A375 (cell line): ENCODE results near the gene CCDC124. TPM values are rescaled to one million over a fixed set of nuclear protein-coding genes. Genes with fewer than 3 reads are reported as not detected.

ENCODE experiments used
- small RNA-seq: library from RNA; depleted of rRNA; stranded (forward); fragments of <200 nt; gene quantifications from one replicate; pipeline ENCODE3, GENCODE V24; 2014
- total RNA-seq: library from RNA; depleted of rRNA; stranded (reverse); fragments of >200 nt; shearing (Covaris generic); gene quantifications from 2 replicates; pipeline ENCODE4 v1.2.3, GENCODE V29; 2014; rRNA removed

Gene CCDC124, protein sequence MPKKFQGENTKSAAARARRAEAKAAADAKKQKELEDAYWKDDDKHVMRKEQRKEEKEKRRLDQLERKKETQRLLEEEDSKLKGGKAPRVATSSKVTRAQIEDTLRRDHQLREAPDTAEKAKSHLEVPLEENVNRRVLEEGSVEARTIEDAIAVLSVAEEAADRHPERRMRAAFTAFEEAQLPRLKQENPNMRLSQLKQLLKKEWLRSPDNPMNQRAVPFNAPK
- 109 and 144 TPM in 2 replicates for total RNA-seq

DNA sequence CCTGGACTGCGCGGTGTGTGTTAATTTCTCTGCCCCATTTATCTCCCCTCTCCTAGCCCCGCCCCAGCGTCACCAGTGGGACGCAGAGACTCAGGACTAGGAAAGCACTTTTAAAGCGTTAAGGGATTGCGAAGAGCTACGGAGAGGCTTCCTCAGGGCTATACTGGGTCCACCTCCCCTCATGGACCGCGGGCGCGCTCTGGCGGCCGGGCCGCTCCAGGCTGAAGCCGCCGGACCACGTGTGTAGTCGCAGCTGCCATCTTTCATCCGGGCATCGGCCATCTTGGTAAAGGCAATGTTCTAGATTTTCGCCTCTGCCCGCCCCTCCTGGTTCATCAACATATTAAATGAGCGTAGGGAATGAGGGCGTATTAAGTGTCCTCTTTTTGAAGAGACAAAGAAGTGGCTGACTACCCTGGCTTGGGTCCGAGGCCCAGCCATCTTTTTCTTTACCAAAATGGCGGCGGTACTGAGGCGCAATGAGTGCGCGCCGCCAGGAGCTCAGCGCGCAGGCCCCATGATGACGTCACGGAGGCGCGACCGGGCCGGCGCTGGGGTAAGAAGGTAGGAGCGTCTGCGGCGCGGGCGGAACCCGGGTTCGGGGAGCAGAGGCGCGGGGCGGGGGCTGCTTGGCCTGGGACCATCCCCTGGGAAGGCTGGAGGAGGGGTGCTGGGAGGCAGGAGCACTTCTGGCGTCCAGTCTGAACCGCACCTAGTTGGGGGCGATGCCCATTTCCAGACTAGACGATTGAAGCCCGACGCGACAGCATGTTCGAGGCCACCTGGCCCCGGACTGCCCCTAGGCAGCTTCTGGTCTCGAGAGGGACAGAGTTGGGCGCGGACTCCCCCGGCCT is at the start of gene CCDC124:
CCDC124 (plus strand) TSS at position 531 of the 854 bp plus-strand sequence. CDS start 3,406 bp downstream, outside the sequence.

DNA sequence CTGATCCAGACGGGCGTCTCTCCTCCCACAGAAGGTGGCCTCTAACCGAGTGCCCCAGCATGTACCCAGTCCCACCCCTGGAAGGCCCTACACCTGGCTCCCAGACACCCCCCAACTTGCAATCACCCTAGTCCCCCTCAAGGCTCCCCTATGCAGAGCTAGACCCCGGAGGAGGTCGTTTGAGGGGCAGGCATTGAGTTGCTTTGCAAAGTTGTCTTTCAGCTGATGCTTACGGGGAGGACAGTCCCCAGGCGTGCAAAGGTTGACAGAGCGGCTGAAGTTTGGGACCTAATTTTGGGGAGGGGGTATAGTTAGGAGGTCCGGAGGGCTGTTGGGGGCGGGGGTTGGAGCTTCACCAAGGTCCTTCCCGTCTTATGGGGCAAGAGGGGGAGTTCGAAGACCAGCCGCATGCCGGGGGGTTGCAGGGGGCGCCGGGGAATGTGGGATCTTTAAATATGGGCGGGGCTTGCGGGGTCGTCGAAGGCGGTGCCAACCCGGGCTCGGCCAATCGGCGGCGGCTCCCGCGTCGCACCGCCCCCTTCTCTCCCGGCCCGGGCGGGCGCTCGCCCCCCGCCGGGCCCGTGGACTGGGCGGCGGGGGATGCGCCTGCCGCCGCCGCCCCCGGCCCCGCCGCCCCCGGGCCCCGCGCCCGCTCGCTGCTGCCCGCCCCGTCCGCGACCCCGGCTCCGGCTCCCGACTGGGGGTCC is 33.9 kb downstream of the CCDC124 start, which contains the start of gene KCNN1:
KCNN1 (plus strand) TSS at position 558 of the 707 bp plus-strand sequence. CDS start 6,782 bp downstream, outside the sequence.

Small RNAs within 50 kb of the gene (small RNA-seq; reads per million reads assigned to genes)
- 0.42 reads per million, percentile 10 among the genes with 10 or more reads in this experiment for gene RNA5SP468

Other genes with a start within 250 kb of the CCDC124 start
- 1.6 and 2.3 TPM in 2 replicates for gene UNC13A, start 244.7 kb upstream of the CCDC124 start, total RNA-seq
- gene MAP1S, start 213.5 kb upstream of the CCDC124 start, total RNA-seq, result 20.5 and 42.6 TPM in 2 replicates
- 1.0 and 5.5 TPM in 2 replicates for gene FCHO1, start 181.5 kb upstream of the CCDC124 start, total RNA-seq
- gene B3GNT3, start 137.9 kb upstream of the CCDC124 start, total RNA-seq, result not detected in 2 replicates
- not detected in 2 replicates for gene INSL3, start 111.5 kb upstream of the CCDC124 start, total RNA-seq
- 0.45 and 0.79 TPM in 2 replicates for gene JAK3, start 85.0 kb upstream of the CCDC124 start, total RNA-seq
- 3,291 and 3,402 TPM in 2 replicates for gene RPL18A, start 73.1 kb upstream of the CCDC124 start, total RNA-seq
- gene SLC5A5, start 61.1 kb upstream of the CCDC124 start, total RNA-seq, result not detected in 2 replicates
- 1.2 and 2.1 TPM in 2 replicates for gene KCNN1, start 34.1 kb downstream of the CCDC124 start, total RNA-seq
- gene ARRDC2, start 75.2 kb downstream of the CCDC124 start, total RNA-seq, result 28.7 and 31.9 TPM in 2 replicates
- 0.48 and 0.64 TPM in 2 replicates for gene IL12RB1, start 153.9 kb downstream of the CCDC124 start, total RNA-seq
- gene MAST3, start 164.8 kb downstream of the CCDC124 start, total RNA-seq, result 3.5 and 5.5 TPM in 2 replicates
- 24.1 and 36.7 TPM in 2 replicates for gene PIK3R2, start 220.1 kb downstream of the CCDC124 start, total RNA-seq
- 26.7 and 37.5 TPM in 2 replicates for gene IFI30, start 240.8 kb downstream of the CCDC124 start, total RNA-seq